B cell (primary cell): ENCODE data around the gene SRPX2. TPM values are rescaled to one million over a fixed set of nuclear protein-coding genes. Genes with fewer than 3 reads are reported as not detected.

Experiments used
- ATAC-seq: fragments of 200-7000 bp; cut with Tn5 transposase; one replicate; pipeline ENCODE4 v1.10.0; 2021; ENCODE audit warnings: low read depth, mild to moderate bottlenecking, moderate number of reproducible peaks, moderate library complexity
- CTCF ChIA-PET: fragments of 350-600 bp; sonication (Branson Sonifier 250); formaldehyde crosslinking; loops from one replicate; lab custom pipeline; 2021; ENCODE audit warnings: antibody characterized with exemption, inconsistent platforms; lab: Charles Lee
- POLR2A ChIA-PET: fragments of 350-600 bp; sonication (Branson Sonifier 250); formaldehyde crosslinking; loops from one replicate; lab custom pipeline; 2021; ENCODE audit warnings: antibody characterized with exemption; lab: Charles Lee
- DNase-seq: peaks from one replicate; pipeline ENCODE4 v3.0.0; 2013
- H2AFZ ChIP-seq: 2 replicates; pipeline ENCODE4 v1.6.1; 2012; ENCODE audit warnings: mild to moderate bottlenecking, low read depth, low read length; ENCODE audit not compliant: insufficient read depth, poor library complexity, severe bottlenecking
- H3K27ac ChIP-seq, 2 donors: 1 replicate in 1 of 2; 2 replicates in 1 of 2; pipeline ENCODE4 v1.5.1; 2012 to 2013; ENCODE audit warnings: low read length in 2 of 2, mild to moderate bottlenecking in 2 of 2, moderate library complexity in 1 of 2
- H3K27me3 ChIP-seq, 4 experiments: fragments of 200-600 bp in 1 of 4; sonication (generic) in 1 of 4; replicated peaks in 1 of 4; 1 replicate in 2 of 4; 2 replicates in 2 of 4; pipeline versions ENCODE4 v1.6.1 to v1.7.0; 2013 to 2016; ENCODE audit warnings: low read length in 3 of 4, mild to moderate bottlenecking in 2 of 4, mixed read lengths in 1 of 4, moderate library complexity in 1 of 4; ENCODE audit not compliant: insufficient read depth in 4 of 4, control insufficient read depth in 3 of 4; ENCODE audit errors: control extremely low read depth in 1 of 4
- H3K36me3 ChIP-seq, 2 experiments: replicated peaks in 1 of 2; 1 replicate in 1 of 2; 2 replicates in 1 of 2; pipeline versions ENCODE4 v1.6.1 to v1.7.1; 2013; ENCODE audit warnings: low read length in 1 of 2; ENCODE audit not compliant: insufficient read depth in 2 of 2, control insufficient read depth in 1 of 2; ENCODE audit errors: control extremely low read depth in 1 of 2, extremely low read depth in 1 of 2
- H3K4me1 ChIP-seq, 2 donors: fragments of 200-600 bp in 1 of 2; sonication (generic) in 1 of 2; 1 replicate in 1 of 2; 2 replicates in 1 of 2; pipeline versions ENCODE4 v1.5.1 to v1.6.1; 2013 to 2017; ENCODE audit warnings: low read length in 2 of 2; ENCODE audit not compliant: control insufficient read depth in 2 of 2, insufficient read depth in 2 of 2
- H3K4me2 ChIP-seq: replicated peaks from 2 replicates; pipeline ENCODE3; 2012; ENCODE audit warnings: mild to moderate bottlenecking, low read depth, low read length; ENCODE audit not compliant: poor library complexity, severe bottlenecking
- H3K4me3 ChIP-seq, 5 experiments: fragments of 200-600 bp in 1 of 5; sonication (generic) in 1 of 5; 1 replicate in 3 of 5; 2 replicates in 2 of 5; pipeline versions ENCODE4 v1.5.1 to v1.7.0; 2011 to 2016; ENCODE audit warnings: low read length in 4 of 5, mild to moderate bottlenecking in 4 of 5, low read depth in 2 of 5, control low read depth in 1 of 5, moderate library complexity in 1 of 5; ENCODE audit not compliant: insufficient read depth in 1 of 5; ENCODE audit errors: control extremely low read depth in 1 of 5, extremely low read depth in 1 of 5
- H3K79me2 ChIP-seq: fragments of 200-600 bp; sonication (generic); one replicate; pipeline ENCODE4 v1.6.0; 2016; ENCODE audit warnings: low read length; ENCODE audit not compliant: control insufficient read depth, insufficient read depth
- H3K9ac ChIP-seq: fragments of 200-600 bp; sonication (generic); 2 replicates; pipeline ENCODE4 v1.6.1; 2017; ENCODE audit warnings: mild to moderate bottlenecking, low read length, moderate library complexity
- H3K9me3 ChIP-seq, 3 donors: one replicate each; pipeline versions ENCODE4 v1.6.1 to v1.7.1; 2013; ENCODE audit warnings: low read length in 2 of 3; ENCODE audit not compliant: control insufficient read depth in 2 of 3, insufficient read depth in 1 of 3; ENCODE audit errors: control extremely low read depth in 1 of 3
- H4K20me1 ChIP-seq: 2 replicates; pipeline ENCODE4 v1.6.0; 2012; ENCODE audit warnings: mild to moderate bottlenecking, low read length; ENCODE audit not compliant: insufficient read depth, control insufficient read depth, poor library complexity, severe bottlenecking
- H3K27ac Mint-ChIP-seq: one replicate; pipeline ENCODE4 v1.8.0; 2021; ENCODE audit warnings: mixed read lengths
- H3K27me3 Mint-ChIP-seq: one replicate; pipeline ENCODE4 v1.8.0; 2021; ENCODE audit warnings: mixed read lengths
- H3K4me1 Mint-ChIP-seq: one replicate; pipeline ENCODE4 v1.8.0; 2021; ENCODE audit warnings: mixed read lengths
- H3K4me3 Mint-ChIP-seq: one replicate; pipeline ENCODE4 v1.8.0; 2021; ENCODE audit warnings: mixed read lengths
- H3K9me3 Mint-ChIP-seq: one replicate; pipeline ENCODE4 v1.8.0; 2022; ENCODE audit warnings: mixed read lengths; ENCODE audit not compliant: insufficient read depth
- CTCF ChIP-seq: fragments of 200-600 bp; IDR thresholded peaks from one replicate; pipeline ENCODE4 v1.8.0; 2022; ENCODE audit warnings: antibody characterized with exemption, mild to moderate bottlenecking
- EZH2 ChIP-seq: IDR thresholded peaks from 2 replicates; pipeline ENCODE4 v1.6.1; 2012; ENCODE audit warnings: borderline replicate concordance, low read depth, mild to moderate bottlenecking, moderate library complexity, low read length; ENCODE audit not compliant: insufficient read depth, poor library complexity, severe bottlenecking
- WGBS: methylation state at CpG from one replicate; pipeline ENCODE4 v1.1.5; 2013; ENCODE audit warnings: missing lambda C conversion rate; ENCODE audit not compliant: insufficient coverage; 5-methylcytosine and 5-hydroxymethylcytosine counted together
- intact Hi-C: fragments of 100-400 bp; cut with micrococcal nuclease; formaldehyde crosslinking; loops from one replicate; pipeline ENCODE4 v1.10.0; 2022
- polyA plus RNA-seq: library from polyadenylated mRNA; depleted of rRNA; stranded (reverse); fragments of >200 nt; gene quantifications from 2 replicates; pipeline ENCODE4 v1.2.3, GENCODE V29; 2012
- total RNA-seq, 2 donors: library from RNA; stranded (reverse); fragments of 120-200 nt in 1 of 2; gene quantifications; 1 replicate in 1 of 2; 2 replicates in 1 of 2; pipeline versions ENCODE4 v1.2.3 to v1.2.4, GENCODE V29; 2013 to 2022

SRPX2 gene
- total and polyA plus RNA-seq, 2 donors (not counting 1 experiment from before 2014, with no cell fraction given): not detected

- Mint-ChIP-seq H3K27ac (no peak overlapping the region), H3K4me3 (no peak overlapping the region), H3K4me1 (peaks cover 7% of the 10 kb centered on the region), H3K27me3 (peaks cover 17% of the 10 kb centered on the region), H3K9me3 (no peaks in the 10 kb centered on the region)
- ATAC-seq (no peak), DNase-seq (no peak)
- CTCF ChIA-PET: interaction anchor here (1.6 to 2.5 kb wide), 2 partner anchors 10 to 107 kb away, joined by 5 to 7 read pairs; no protein-coding TSS in a partner anchor
- H4K20me1 ChIP-seq: no peaks in the 10 kb centered on the region
- no peak overlapping the region for H3K27ac ChIP-seq
- 93% methylated on average over 6 of the region's 13 CpGs for WGBS
- intact Hi-C loops: no loop called here
- no peak overlapping the region for H3K4me3 ChIP-seq
- H3K4me2 ChIP-seq: no peak overlapping the region
- no peak overlapping the region for H3K9ac ChIP-seq
- POLR2A ChIA-PET: no interaction called here
- no peaks in the 10 kb centered on the region for H3K9me3 ChIP-seq
- H3K4me1 ChIP-seq: no peaks in the 10 kb centered on the region
- no peaks in the 10 kb centered on the region for H3K27me3 ChIP-seq
- H3K36me3 ChIP-seq: no peaks in the 10 kb centered on the region
- no peak overlapping the region for H2AFZ ChIP-seq
- TF ChIP-seq EZH2 (no peak), CTCF (no peak)
- no peaks in the 10 kb centered on the region for H3K79me2 ChIP-seq
These were observed 18.2 kb downstream of the SRPX2 start for GRCh38 chrX:100662170-100662569.

- CTCF ChIA-PET: interaction anchor here (1.6 to 2.5 kb wide), 2 partner anchors 9 to 106 kb away, joined by 5 to 7 read pairs; no protein-coding TSS in a partner anchor
- no peak overlapping the region for H3K4me3 ChIP-seq
- H3K27ac ChIP-seq: no peak overlapping the region
- DNase-seq (no peak), ATAC-seq (no peak)
- Mint-ChIP-seq H3K4me1 (peaks cover 7% of the 10 kb centered on the region), H3K4me3 (no peak overlapping the region), H3K27ac (no peak overlapping the region), H3K9me3 (no peaks in the 10 kb centered on the region), H3K27me3 (peaks cover 16% of the 10 kb centered on the region)
- POLR2A ChIA-PET: no interaction called here
- H3K4me2 ChIP-seq: no peak overlapping the region
- no peaks in the 10 kb centered on the region for H3K4me1 ChIP-seq
- TF ChIP-seq CTCF (no peak), EZH2 (no peak)
- WGBS: no CpG with 5 or more reads among the region's 4 CpGs
- no peaks in the 10 kb centered on the region for H4K20me1 ChIP-seq
- no peaks in the 10 kb centered on the region for H3K9me3 ChIP-seq
- intact Hi-C loops: no loop called here
- no peaks in the 10 kb centered on the region for H3K36me3 ChIP-seq
- H3K79me2 ChIP-seq: no peaks in the 10 kb centered on the region
- no peak overlapping the region for H2AFZ ChIP-seq
- H3K27me3 ChIP-seq: no peaks in the 10 kb centered on the region
- no peak overlapping the region for H3K9ac ChIP-seq
These were observed 18.8 kb downstream of the SRPX2 start for GRCh38 chrX:100662796-100663195.
